Activated CD4-positive, alpha-beta memory T cell treated with anti-CD3 and anti-CD28 coated beads, Interleukin-2, amount 10 ng/mL, durations not matched to agents 7 days and 5 days (primary cell): Measurements from ENCODE around the gene APCS. TPM values are rescaled to one million over a fixed set of nuclear protein-coding genes. Genes with fewer than 3 reads are reported as not detected.

Experiments
- CTCF ChIA-PET: fragments of 350-600 bp; sonication (Branson Sonifier 250); formaldehyde crosslinking; loops from one replicate; lab custom pipeline; 2021; ENCODE audit warnings: antibody characterized with exemption, inconsistent platforms; lab: Charles Lee
- POLR2A ChIA-PET: fragments of 350-600 bp; sonication (Branson Sonifier 250); formaldehyde crosslinking; loops from one replicate; lab custom pipeline; 2021; ENCODE audit warnings: antibody characterized with exemption; lab: Charles Lee
- DNase-seq: peaks from one replicate; pipeline ENCODE4 v3.0.0-alpha.2; 2020
- H3K27ac Mint-ChIP-seq: one replicate; pipeline ENCODE4 v1.8.0; 2021; ENCODE audit warnings: mild to moderate bottlenecking, mixed read lengths
- H3K27me3 Mint-ChIP-seq: one replicate; pipeline ENCODE4 v1.8.0; 2021; ENCODE audit warnings: mixed read lengths
- H3K36me3 Mint-ChIP-seq: one replicate; pipeline ENCODE4 v1.8.0; 2021; ENCODE audit warnings: low read depth, mixed read lengths
- H3K4me1 Mint-ChIP-seq: one replicate; pipeline ENCODE4 v1.8.0; 2021; ENCODE audit warnings: mixed read lengths
- H3K4me3 Mint-ChIP-seq: one replicate; pipeline ENCODE4 v1.8.0; 2021; ENCODE audit warnings: mild to moderate bottlenecking, mixed read lengths
- H3K9me3 Mint-ChIP-seq: one replicate; pipeline ENCODE4 v1.8.0; 2021; ENCODE audit warnings: mixed read lengths
- total RNA-seq, 2 experiments: library from RNA; stranded (reverse); gene quantifications; one replicate each; pipeline ENCODE4 v1.2.3, GENCODE V29; 2021

The APCS gene
- total RNA-seq: not detected

GRCh38 chr1:159587461-159587951, at the start of gene APCS:
Gene APCS, plus strand, starts transcription at chr1:159587826. Its CDS starts 96 bp downstream, at chr1:159587922.
- ChIA-PET CTCF (no interaction called here), POLR2A (no interaction called here)
- no peaks in the 10 kb centered on the region for H3K36me3 Mint-ChIP-seq
- DNase-seq: no peak
- no peak within 1 kb of the TSS for H3K4me3 Mint-ChIP-seq
- H3K27me3 Mint-ChIP-seq: peaks cover 6% of the 10 kb centered on the region
- no peaks in the 10 kb centered on the region for H3K4me1 Mint-ChIP-seq
- H3K9me3 Mint-ChIP-seq: no peaks in the 10 kb centered on the region
- H3K27ac Mint-ChIP-seq: no peak within 1 kb of the TSS

GRCh38 chr1:159548126-159548525, 39.5 kb upstream of the APCS start:
- Mint-ChIP-seq H3K9me3 (no peaks in the 10 kb centered on the region), H3K4me1 (no peaks in the 10 kb centered on the region), H3K27ac (no peak overlapping the region), H3K36me3 (no peaks in the 10 kb centered on the region), H3K4me3 (no peak overlapping the region), H3K27me3 (peaks cover 2% of the 10 kb centered on the region)
- CTCF ChIA-PET: no interaction called here
- no peak for DNase-seq
- POLR2A ChIA-PET: no interaction called here

DNA sequence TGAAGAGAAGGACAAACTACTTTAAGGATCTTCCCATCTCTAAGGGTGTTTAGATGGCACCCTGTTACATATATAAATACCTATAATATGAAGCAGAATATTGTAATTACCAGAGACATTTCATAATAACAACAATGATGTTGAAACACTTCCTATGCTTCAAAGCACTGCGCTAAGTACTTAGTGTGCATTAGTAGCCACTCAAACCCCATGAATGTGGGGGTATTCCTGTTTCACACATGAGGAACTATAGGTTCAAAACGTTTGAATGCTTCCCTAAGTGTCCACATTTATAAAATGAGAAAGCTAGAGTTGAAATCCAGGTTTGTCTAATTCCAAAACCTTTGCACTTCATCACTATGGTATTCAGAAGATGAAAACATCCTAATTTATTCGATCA, 33.4 kb upstream of the APCS start:
- no peak overlapping the region for H3K4me3 Mint-ChIP-seq
- no peaks in the 10 kb centered on the region for H3K27me3 Mint-ChIP-seq
- ChIA-PET CTCF (no interaction called here), POLR2A (no interaction called here)
- H3K9me3 Mint-ChIP-seq: no peaks in the 10 kb centered on the region
- no peak overlapping the region for H3K27ac Mint-ChIP-seq
- no peak for DNase-seq
- H3K36me3 Mint-ChIP-seq: no peaks in the 10 kb centered on the region
- H3K4me1 Mint-ChIP-seq: no peaks in the 10 kb centered on the region

- Mint-ChIP-seq H3K4me3 (no peak overlapping the region), H3K9me3 (no peaks in the 10 kb centered on the region), H3K36me3 (no peaks in the 10 kb centered on the region), H3K4me1 (no peaks in the 10 kb centered on the region), H3K27me3 (no peaks in the 10 kb centered on the region), H3K27ac (no peak overlapping the region)
- ChIA-PET CTCF (no interaction called here), POLR2A (no interaction called here)
- DNase-seq: no peak
Measured at GRCh38 chr1:159554696-159555095, 32.9 kb upstream of the APCS start.

- H3K27ac Mint-ChIP-seq: no peak overlapping the region
- no peaks in the 10 kb centered on the region for H3K27me3 Mint-ChIP-seq
- H3K4me3 Mint-ChIP-seq: no peak overlapping the region
- H3K4me1 Mint-ChIP-seq: no peaks in the 10 kb centered on the region
- no peak for DNase-seq
- ChIA-PET CTCF (no interaction called here), POLR2A (no interaction called here)
- H3K9me3 Mint-ChIP-seq: no peaks in the 10 kb centered on the region
- H3K36me3 Mint-ChIP-seq: no peaks in the 10 kb centered on the region
Measured at GRCh38 chr1:159556931-159557369, 30.7 kb upstream of the APCS start.

- Mint-ChIP-seq H3K4me3 (no peak overlapping the region), H3K36me3 (no peaks in the 10 kb centered on the region), H3K4me1 (no peaks in the 10 kb centered on the region), H3K9me3 (no peaks in the 10 kb centered on the region), H3K27me3 (no peaks in the 10 kb centered on the region), H3K27ac (no peak overlapping the region)
- POLR2A ChIA-PET: no interaction called here
- CTCF ChIA-PET: no interaction called here
- no peak for DNase-seq
Measured at GRCh38 chr1:159560599-159560998, 27.0 kb upstream of the APCS start.

- Mint-ChIP-seq H3K9me3 (no peaks in the 10 kb centered on the region), H3K4me3 (no peak overlapping the region), H3K36me3 (no peaks in the 10 kb centered on the region), H3K27me3 (no peaks in the 10 kb centered on the region), H3K4me1 (no peaks in the 10 kb centered on the region), H3K27ac (no peak overlapping the region)
- CTCF ChIA-PET: no interaction called here
- POLR2A ChIA-PET: no interaction called here
- no peak for DNase-seq
Measured at GRCh38 chr1:159561497-159561896, 26.1 kb upstream of the APCS start.

GRCh38 chr1:159562680-159563079, 24.9 kb upstream of the APCS start:
- Mint-ChIP-seq H3K36me3 (no peaks in the 10 kb centered on the region), H3K4me3 (no peak overlapping the region), H3K4me1 (no peaks in the 10 kb centered on the region), H3K9me3 (no peaks in the 10 kb centered on the region), H3K27ac (no peak overlapping the region), H3K27me3 (no peaks in the 10 kb centered on the region)
- ChIA-PET POLR2A (no interaction called here), CTCF (no interaction called here)
- no peak for DNase-seq

DNA sequence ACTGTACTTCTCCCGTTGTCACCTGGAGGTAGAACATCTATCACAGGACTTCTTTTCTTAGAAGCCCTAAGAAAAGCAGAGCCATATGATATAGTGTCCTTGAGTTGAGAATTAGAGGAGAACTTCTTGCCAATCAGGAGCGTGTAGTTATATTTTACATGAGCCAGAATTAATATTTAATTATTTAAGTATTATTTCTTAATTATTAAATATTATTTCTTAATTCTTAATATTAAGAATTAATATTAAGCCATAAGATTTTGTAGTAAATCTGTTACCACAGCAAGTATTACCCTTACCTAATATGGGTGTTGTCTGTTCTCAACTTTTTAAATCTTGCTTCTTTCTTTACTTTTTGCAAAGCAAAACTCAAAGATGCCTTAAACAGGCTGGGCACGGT, 10.2 kb upstream of the APCS start:
- Mint-ChIP-seq H3K27me3 (no peaks in the 10 kb centered on the region), H3K9me3 (no peaks in the 10 kb centered on the region), H3K27ac (no peak overlapping the region), H3K36me3 (no peaks in the 10 kb centered on the region), H3K4me1 (no peaks in the 10 kb centered on the region), H3K4me3 (no peak overlapping the region)
- ChIA-PET CTCF (no interaction called here), POLR2A (no interaction called here)
- DNase-seq: no peak

GRCh38 chr1:159580340-159580739, 7.3 kb upstream of the APCS start:
- no peaks in the 10 kb centered on the region for H3K4me1 Mint-ChIP-seq
- no peaks in the 10 kb centered on the region for H3K9me3 Mint-ChIP-seq
- ChIA-PET CTCF (no interaction called here), POLR2A (no interaction called here)
- no peak overlapping the region for H3K27ac Mint-ChIP-seq
- H3K36me3 Mint-ChIP-seq: no peaks in the 10 kb centered on the region
- no peak overlapping the region for H3K4me3 Mint-ChIP-seq
- DNase-seq: no peak
- H3K27me3 Mint-ChIP-seq: peaks cover 6% of the 10 kb centered on the region

DNA sequence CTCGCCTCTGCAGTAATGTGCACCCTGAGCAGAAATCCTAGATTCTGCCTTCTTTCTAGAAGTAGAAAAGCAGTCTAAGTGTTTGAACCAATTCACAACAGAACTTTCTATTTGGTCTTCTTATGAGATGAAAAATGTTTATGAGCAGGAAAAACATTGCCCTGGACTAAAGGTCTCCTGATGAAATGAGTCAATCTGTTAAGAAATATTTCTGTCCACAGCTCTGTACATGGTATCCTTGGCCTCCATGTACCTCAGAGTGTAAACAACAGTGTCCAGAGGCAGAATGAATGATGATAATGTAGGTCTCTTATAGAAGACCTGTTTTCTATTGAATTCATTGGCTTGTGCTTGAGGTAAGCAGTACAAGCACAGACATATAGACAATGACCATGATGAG, 6.2 kb upstream of the APCS start:
- Mint-ChIP-seq H3K4me1 (no peaks in the 10 kb centered on the region), H3K27me3 (peaks cover 6% of the 10 kb centered on the region), H3K9me3 (no peaks in the 10 kb centered on the region), H3K36me3 (no peaks in the 10 kb centered on the region), H3K27ac (no peak overlapping the region), H3K4me3 (no peak overlapping the region)
- POLR2A ChIA-PET: no interaction called here
- no peak for DNase-seq
- CTCF ChIA-PET: no interaction called here

GRCh38 chr1:159584536-159584935, 3.1 kb upstream of the APCS start:
- no peaks in the 10 kb centered on the region for H3K36me3 Mint-ChIP-seq
- no peak for DNase-seq
- H3K27ac Mint-ChIP-seq: no peak overlapping the region
- CTCF ChIA-PET: no interaction called here
- no peaks in the 10 kb centered on the region for H3K4me1 Mint-ChIP-seq
- no peaks in the 10 kb centered on the region for H3K9me3 Mint-ChIP-seq
- no peak overlapping the region for H3K4me3 Mint-ChIP-seq
- H3K27me3 Mint-ChIP-seq: peaks cover 6% of the 10 kb centered on the region
- POLR2A ChIA-PET: no interaction called here

- no peaks in the 10 kb centered on the region for H3K36me3 Mint-ChIP-seq
- H3K9me3 Mint-ChIP-seq: no peaks in the 10 kb centered on the region
- ChIA-PET POLR2A (no interaction called here), CTCF (no interaction called here)
- H3K27me3 Mint-ChIP-seq: no peaks in the 10 kb centered on the region
- no peak overlapping the region for H3K4me3 Mint-ChIP-seq
- no peak for DNase-seq
- no peak overlapping the region for H3K27ac Mint-ChIP-seq
- no peaks in the 10 kb centered on the region for H3K4me1 Mint-ChIP-seq
Measured at GRCh38 chr1:159591981-159592380, 4.4 kb downstream of the APCS start.

DNA sequence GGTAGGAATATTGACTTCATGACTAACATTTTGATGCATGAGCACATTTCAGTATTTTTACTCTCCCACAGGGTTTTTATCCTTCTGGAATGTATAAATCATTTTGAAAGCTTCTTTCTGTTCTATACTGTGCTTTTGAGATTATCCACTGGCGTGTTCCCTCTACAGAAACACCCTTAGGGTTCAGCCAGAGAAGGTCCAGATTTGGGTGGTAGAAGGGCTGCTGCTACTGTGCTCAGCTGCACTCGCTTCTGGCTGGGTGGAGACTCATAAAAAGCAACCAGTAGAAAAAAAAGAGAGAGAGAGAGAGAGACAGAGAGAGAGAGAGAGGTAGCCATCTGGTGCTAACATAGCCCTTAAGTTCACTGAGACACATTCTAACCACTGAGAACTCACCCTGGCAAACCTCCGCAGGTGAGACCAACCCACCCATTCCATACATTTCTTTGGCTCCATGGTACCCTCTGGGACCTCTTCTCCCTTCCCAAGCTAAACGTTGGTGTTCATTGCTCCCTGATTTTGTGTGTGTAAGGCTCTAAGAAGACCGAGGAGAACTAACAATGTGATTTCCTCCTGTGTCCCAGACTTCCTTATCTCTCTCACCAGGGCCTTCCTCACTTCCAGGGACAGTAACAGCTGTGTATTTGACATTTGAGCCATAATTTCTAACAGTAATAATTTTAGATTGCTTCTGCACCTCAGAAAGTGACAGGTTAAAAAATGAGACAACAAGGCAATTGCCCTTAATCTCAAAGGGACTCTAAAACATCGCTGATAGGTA, 7.2 kb downstream of the APCS start:
- POLR2A ChIA-PET: no interaction called here
- Mint-ChIP-seq H3K36me3 (no peaks in the 10 kb centered on the region), H3K27me3 (no peaks in the 10 kb centered on the region), H3K4me1 (no peaks in the 10 kb centered on the region), H3K4me3 (no peak overlapping the region), H3K27ac (no peak overlapping the region), H3K9me3 (no peaks in the 10 kb centered on the region)
- DNase-seq: no peak
- CTCF ChIA-PET: no interaction called here
